Lung (tissue), 12 donors: ENCODE results near the gene NCAPG2. TPM values are rescaled to one million over a fixed set of nuclear protein-coding genes. Genes with fewer than 3 reads are reported as not detected.
"Not testable (repeated sequence)": the region's sequence is repeated elsewhere in the genome, so short reads cannot be mapped to it uniquely, and the experiment has no call there.

Experiments used
- ATAC-seq: fragments of 200-7000 bp; cut with Tn5 transposase; one replicate; pipeline ENCODE4 v1.9.1; 2020; ENCODE audit warnings: moderate number of reproducible peaks; ENCODE audit not compliant: insufficient read depth, low FRiP score
- DNase-seq, 3 donors: peaks; one replicate each; pipeline ENCODE4 v3.0.0-alpha.2; 2013 to 2017
- H3K27ac ChIP-seq, 2 donors: one replicate each; pipeline ENCODE4 v1.5.1; 2013; ENCODE audit warnings: mild to moderate bottlenecking in 2 of 2, moderate library complexity in 2 of 2, control low read depth in 1 of 2, inconsistent platforms in 1 of 2, low read depth in 1 of 2, low read length in 1 of 2
- H3K27me3 ChIP-seq, 3 donors: one replicate each; pipeline ENCODE4 v1.5.1; 2013; ENCODE audit warnings: low read length in 2 of 3; ENCODE audit not compliant: control insufficient read depth in 3 of 3, insufficient read depth in 3 of 3
- H3K36me3 ChIP-seq, 4 donors: one replicate each; pipeline ENCODE4 v1.5.1; 2013; ENCODE audit warnings: low read length in 4 of 4, mild to moderate bottlenecking in 1 of 4, moderate library complexity in 1 of 4; ENCODE audit not compliant: control insufficient read depth in 4 of 4, insufficient read depth in 4 of 4
- H3K4me1 ChIP-seq, 5 donors: one replicate each; pipeline ENCODE4 v1.5.1; 2013; ENCODE audit warnings: low read length in 5 of 5, mild to moderate bottlenecking in 2 of 5, moderate library complexity in 1 of 5; ENCODE audit not compliant: control insufficient read depth in 5 of 5, insufficient read depth in 5 of 5
- H3K4me3 ChIP-seq: one replicate; pipeline ENCODE4 v1.5.1; 2013; ENCODE audit warnings: mild to moderate bottlenecking, control low read depth, moderate library complexity
- H3K9ac ChIP-seq, 2 donors: one replicate each; pipeline ENCODE4 v1.5.1; 2013; ENCODE audit warnings: low read length in 2 of 2, control low read depth in 1 of 2; ENCODE audit not compliant: insufficient read depth in 1 of 2
- H3K9me3 ChIP-seq, 4 donors: one replicate each; pipeline ENCODE4 v1.5.1; 2013; ENCODE audit warnings: low read length in 3 of 4, mild to moderate bottlenecking in 1 of 4, moderate library complexity in 1 of 4; ENCODE audit not compliant: control insufficient read depth in 4 of 4, insufficient read depth in 3 of 4
- WGBS, 2 donors: extraction: QIAGEN DNeasy Blood & Tissue Kit; methylation state at CpG; one replicate each; pipeline ENCODE4 v1.1.7; 2013; 5-methylcytosine and 5-hydroxymethylcytosine counted together
- polyA plus RNA-seq, 2 donors: library from polyadenylated mRNA; stranded (reverse); fragments of 200-250 nt; gene quantifications; one replicate each; pipeline ENCODE4 v1.2.1, GENCODE V29; 2013
- total RNA-seq, 2 donors: library from RNA; depleted of rRNA in 1 of 2; stranded (reverse); fragments of >200 nt in 1 of 2; gene quantifications; one replicate each; pipeline ENCODE4 v1.2.1, GENCODE V29; 2014 to 2021
- TF ChIP-seq, protein P1 (sequence below): IDR thresholded peaks from 2 replicates; pipeline ENCODE4 v1.5.1; 2012; ENCODE audit warnings: mild to moderate bottlenecking; ENCODE audit errors: control extremely low read depth, extremely low read depth
- donor health status: control.
- donor health status: control.
- donor health status: Bipolar disorder and iron deficiency.
- donor health status: healthy.
- donor health status: DM: yes; HTN: yes; CAD: no.

The NCAPG2 gene
- total and polyA plus RNA-seq, 4 donors, result 2.1 to 13.5 (median 6.9) TPM

DNA sequence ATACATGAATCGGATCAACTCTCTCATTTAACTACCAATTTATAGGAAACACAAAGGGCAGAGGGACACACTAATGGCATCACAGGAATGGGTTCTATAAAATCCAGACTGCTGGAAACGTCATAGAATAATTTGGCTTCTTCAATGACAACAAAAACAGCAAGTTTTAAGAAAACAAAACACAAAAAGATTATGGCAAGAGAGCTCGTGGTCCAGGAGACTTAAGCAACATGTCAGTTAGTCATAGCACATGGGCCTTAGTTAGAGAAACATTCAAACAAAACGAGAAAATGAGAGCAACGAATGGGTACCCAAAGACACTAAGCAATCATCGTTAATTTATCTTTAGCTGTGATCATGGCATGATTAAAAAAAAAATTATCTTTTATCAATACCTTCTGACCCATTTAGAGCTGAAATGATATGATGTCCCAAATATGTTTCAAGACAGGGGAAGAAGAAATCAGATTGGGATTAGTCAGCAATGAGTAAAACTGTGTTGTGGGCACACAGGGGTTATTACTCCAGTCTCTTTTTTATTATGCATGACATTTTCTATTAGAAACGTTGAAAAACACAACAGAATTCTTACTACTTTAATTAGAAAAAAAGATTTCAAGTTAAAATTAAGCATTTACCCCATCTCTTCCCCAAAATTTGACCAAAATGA, 28.3 kb downstream of the NCAPG2 start:
- Histone ChIP-seq H3K9me3 (peaks cover 0 to 3% (median 0%) of the 10 kb centered on the region in 4 donors), H3K36me3 (peaks cover 6 to 15% (median 8%) of the 10 kb centered on the region in 4 donors), H3K4me3 (no peak overlapping the region), H3K27me3 (no peaks in the 10 kb centered on the region), H3K27ac (no peak overlapping the region), H3K4me1 (peaks cover 0 to 2% (median 0%) of the 10 kb centered on the region in 5 donors), H3K9ac (no peak overlapping the region)
- ATAC-seq (no peak), DNase-seq (no peak)
- WGBS, 2 donors, result 85 to 88% methylated on average over 7 of the region's 7 CpGs
- TF ChIP-seq, protein P1, sequence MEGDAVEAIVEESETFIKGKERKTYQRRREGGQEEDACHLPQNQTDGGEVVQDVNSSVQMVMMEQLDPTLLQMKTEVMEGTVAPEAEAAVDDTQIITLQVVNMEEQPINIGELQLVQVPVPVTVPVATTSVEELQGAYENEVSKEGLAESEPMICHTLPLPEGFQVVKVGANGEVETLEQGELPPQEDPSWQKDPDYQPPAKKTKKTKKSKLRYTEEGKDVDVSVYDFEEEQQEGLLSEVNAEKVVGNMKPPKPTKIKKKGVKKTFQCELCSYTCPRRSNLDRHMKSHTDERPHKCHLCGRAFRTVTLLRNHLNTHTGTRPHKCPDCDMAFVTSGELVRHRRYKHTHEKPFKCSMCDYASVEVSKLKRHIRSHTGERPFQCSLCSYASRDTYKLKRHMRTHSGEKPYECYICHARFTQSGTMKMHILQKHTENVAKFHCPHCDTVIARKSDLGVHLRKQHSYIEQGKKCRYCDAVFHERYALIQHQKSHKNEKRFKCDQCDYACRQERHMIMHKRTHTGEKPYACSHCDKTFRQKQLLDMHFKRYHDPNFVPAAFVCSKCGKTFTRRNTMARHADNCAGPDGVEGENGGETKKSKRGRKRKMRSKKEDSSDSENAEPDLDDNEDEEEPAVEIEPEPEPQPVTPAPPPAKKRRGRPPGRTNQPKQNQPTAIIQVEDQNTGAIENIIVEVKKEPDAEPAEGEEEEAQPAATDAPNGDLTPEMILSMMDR, result no peak

DNA sequence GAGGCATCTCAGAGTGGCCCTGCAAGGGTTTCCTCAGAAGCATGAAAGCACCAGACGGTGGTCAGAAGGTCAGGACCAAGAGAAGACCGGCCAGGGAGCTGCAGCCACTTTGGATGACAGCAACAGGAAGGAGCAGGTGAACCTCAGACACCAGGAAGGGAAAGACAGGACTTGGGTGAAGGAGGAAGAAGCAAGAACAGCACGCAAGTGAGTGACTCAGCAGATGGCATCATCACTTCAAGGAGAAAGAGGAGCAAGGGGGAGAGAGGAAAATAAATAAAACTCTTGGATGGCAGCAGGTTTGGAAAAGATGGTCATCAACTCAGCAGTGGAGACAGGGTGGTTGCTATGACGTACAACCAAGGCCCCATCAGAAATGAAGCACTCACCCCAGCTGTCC, 31.6 kb downstream of the NCAPG2 start:
- no peak overlapping the region for H3K9ac ChIP-seq
- H3K36me3 ChIP-seq, result peaks cover 4 to 10% (median 6%) of the 10 kb centered on the region in 4 donors
- H3K27ac ChIP-seq, result no peak overlapping the region
- H3K4me1 ChIP-seq, result peaks cover 0 to 2% (median 0%) of the 10 kb centered on the region in 5 donors
- ATAC-seq (no peak), DNase-seq (no peak)
- TF ChIP-seq, protein P1, result no peak
- peaks cover 0 to 3% (median 0%) of the 10 kb centered on the region in 4 donors for H3K9me3 ChIP-seq
- no peak overlapping the region for H3K4me3 ChIP-seq
- WGBS, 2 donors, result 51 to 67% methylated on average over 4 of the region's 4 CpGs
- no peaks in the 10 kb centered on the region for H3K27me3 ChIP-seq

DNA sequence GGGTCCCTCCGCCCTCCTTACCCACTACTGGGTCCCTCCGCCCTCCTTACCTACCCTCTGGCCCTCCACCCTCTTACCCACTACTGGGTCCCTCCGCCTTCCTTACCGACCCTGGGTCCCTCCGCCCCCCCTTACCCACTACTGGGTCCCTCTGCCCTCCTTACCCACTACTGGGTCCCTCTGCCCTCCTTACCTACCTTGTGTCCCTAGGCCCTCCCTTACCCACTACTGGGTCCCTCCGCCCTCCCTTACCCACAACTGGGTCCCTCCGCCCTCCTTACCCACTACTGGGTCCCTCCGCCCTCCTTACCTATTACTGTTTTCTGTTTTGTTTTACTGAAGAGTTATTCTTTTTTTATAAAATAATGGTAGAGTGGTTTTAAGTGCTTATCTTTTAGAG, 36.5 kb downstream of the NCAPG2 start:
- H3K36me3 ChIP-seq, result peaks cover 4 to 11% (median 6%) of the 10 kb centered on the region in 4 donors
- H3K4me1 ChIP-seq, H3K4me3 ChIP-seq, H3K9ac ChIP-seq, H3K9me3 ChIP-seq, DNase-seq, H3K27me3 ChIP-seq, ATAC-seq, H3K27ac ChIP-seq: not testable (repeated sequence)
- WGBS, 2 donors, result 97% methylated on average over 7 of the region's 8 CpGs

DNA sequence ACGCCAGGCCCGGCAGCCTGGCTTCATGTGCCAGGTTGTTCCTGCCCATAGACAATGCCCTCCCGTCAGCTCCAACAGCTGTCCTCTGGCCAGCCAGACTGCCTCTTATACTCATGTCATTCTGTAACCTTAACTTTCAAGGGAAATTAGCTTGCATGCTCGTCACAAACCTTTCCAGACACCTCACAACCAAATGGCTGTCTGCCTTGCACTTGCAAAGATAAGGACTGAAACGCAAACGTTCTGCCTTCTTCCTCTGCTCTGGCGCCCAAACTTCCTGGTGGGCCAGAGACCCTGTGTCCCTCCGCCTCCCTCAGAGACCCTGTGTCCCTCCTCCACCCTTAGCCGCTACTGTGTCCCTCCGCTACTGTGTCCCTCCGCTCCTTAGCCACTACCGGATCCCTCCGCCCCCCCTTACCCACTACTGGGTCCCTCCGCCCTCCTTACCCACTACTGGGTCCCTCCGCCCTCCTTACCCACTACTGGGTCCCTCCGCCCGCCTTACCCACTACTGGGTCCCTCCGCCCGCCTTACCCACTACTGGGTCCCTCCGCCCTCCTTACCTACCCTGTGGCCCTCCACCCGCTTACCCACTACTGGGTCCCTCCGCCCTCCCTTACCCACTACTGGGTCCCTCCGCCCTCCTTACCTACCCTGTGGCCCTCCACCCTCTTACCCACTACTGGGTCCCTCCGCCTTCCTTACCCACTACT, 37.5 kb downstream of the NCAPG2 start:
- not testable (repeated sequence) for H3K9me3 ChIP-seq, H3K4me1 ChIP-seq, H3K9ac ChIP-seq, H3K27ac ChIP-seq, H3K4me3 ChIP-seq, DNase-seq, H3K27me3 ChIP-seq, ATAC-seq
- H3K36me3 ChIP-seq, result peaks cover 4 to 11% (median 6%) of the 10 kb centered on the region in 4 donors
- WGBS, 2 donors, result 93 to 95% methylated on average over 18 to 20 of the region's 24 CpGs
